Stimulated activated CD8-positive, alpha-beta memory T cell treated with anti-CD3 and anti-CD28 coated beads, Interleukin-7, amount 100 ng/mL, for 24 hours (primary cell): ENCODE data around the gene LENG9.
"Not testable (repeated sequence)": the region's sequence is repeated elsewhere in the genome, so short reads cannot be mapped to it uniquely, and the experiment has no call there.

Experiments
- DNase-seq: peaks from one replicate; pipeline ENCODE4 v3.0.0-alpha.2; 2020; ENCODE audit warnings: low read depth

The LENG9 gene

GRCh38 chr19:54478677-54479266 is 15.2 kb upstream of the LENG9 start:
- DNase-seq, result no peak

- no peak for DNase-seq
These were observed 14.1 kb upstream of the LENG9 start for GRCh38 chr19:54477650-54478049.

GRCh38 chr19:54475706-54476105 is 12.1 kb upstream of the LENG9 start:
- no peak for DNase-seq

GRCh38 chr19:54473892-54474372 is 10.4 kb upstream of the LENG9 start:
- no peak for DNase-seq

GRCh38 chr19:54473071-54473891 is 9.7 kb upstream of the LENG9 start, which contains the start of gene CDC42EP5:
TSS of gene CDC42EP5 (minus strand) at chr19:54473296. CDS start at chr19:54465547, 7,749 bp downstream.
- no peak for DNase-seq

- DNase-seq, result no peak
These were observed 7.6 kb upstream of the LENG9 start for GRCh38 chr19:54470991-54471782.

GRCh38 chr19:54470276-54470887 is 6.8 kb upstream of the LENG9 start:
- DNase-seq, result no peak

- no peak for DNase-seq
These were observed 5.9 kb upstream of the LENG9 start for GRCh38 chr19:54469496-54469934.

GRCh38 chr19:54466110-54466480 is 2.5 kb upstream of the LENG9 start:
- DNase-seq, result not testable (repeated sequence)

GRCh38 chr19:54465426-54466109 is 2.0 kb upstream of the LENG9 start:
- DNase-seq, result no peak

GRCh38 chr19:54464630-54465425 is 1.2 kb upstream of the LENG9 start:
- DNase-seq, result peak; percentile 69

GRCh38 chr19:54464044-54464629 is 559 bp upstream of the LENG9 start:
- peak; percentile 70 for DNase-seq

- no peak for DNase-seq
These were observed 685 bp downstream of the LENG9 start for GRCh38 chr19:54462655-54463530.

- DNase-seq, result no peak
These were observed 1.4 kb downstream of the LENG9 start for GRCh38 chr19:54462047-54462654.

- no peak for DNase-seq
These were observed 2.0 kb downstream of the LENG9 start for GRCh38 chr19:54461613-54462012.

- DNase-seq, result no peak
These were observed 2.4 kb downstream of the LENG9 start for GRCh38 chr19:54461210-54461609.

GRCh38 chr19:54460230-54461005 is 3.2 kb downstream of the LENG9 start:
- no peak for DNase-seq
